A673 (cell line): Measurements from ENCODE around the gene SP7.

ENCODE experiments used
- CTCF ChIP-seq: fragments of 300-800, 200-600 bp; sonication (generic); conservative IDR thresholded peaks from 2 replicates; pipeline ENCODE4 v1.5.1; 2017; ENCODE audit warnings: low read depth, mild to moderate bottlenecking, antibody characterized with exemption, low read length, moderate library complexity, mixed read lengths
- EZH2 ChIP-seq: fragments of 200-600 bp; sonication (generic); IDR thresholded peaks from 2 replicates; pipeline ENCODE4 v1.6.1; 2017; ENCODE audit warnings: borderline replicate concordance, low read depth, mild to moderate bottlenecking, mixed read lengths, antibody characterized with exemption, low read length; ENCODE audit not compliant: poor library complexity, severe bottlenecking

GRCh38 chr12:53365245-53365904 is 29.2 kb upstream of the SP7 start:
- TF ChIP-seq CTCF, result no peak
- no peak for TF ChIP-seq EZH2
